Vagina (tissue), 2 donors: ENCODE measurements around the gene VLDLR. TPM values are rescaled to one million over a fixed set of nuclear protein-coding genes. Genes with fewer than 3 reads are reported as not detected.

Source experiments
- DNase-seq, 2 donors: peaks; one replicate each; pipeline ENCODE4 v3.0.0-alpha.2; 2017; ENCODE audit errors: extremely low spot score in 2 of 2
- H3K27ac ChIP-seq: fragments of 200-600 bp; sonication (generic); one replicate; pipeline ENCODE4 v1.5.1; 2019
- H3K27me3 ChIP-seq: fragments of 200-600 bp; sonication (generic); one replicate; pipeline ENCODE4 v1.5.1; 2019
- H3K36me3 ChIP-seq, 2 donors: fragments of 200-600 bp; sonication (generic); one replicate each; pipeline ENCODE4 v1.5.1; 2017 to 2019
- H3K4me1 ChIP-seq: fragments of 200-600 bp; sonication (generic); one replicate; pipeline ENCODE4 v1.5.1; 2019
- H3K4me3 ChIP-seq, 2 donors: fragments of 200-600 bp; sonication (generic); 1 replicate in 1 of 2; 2 replicates in 1 of 2; pipeline ENCODE4 v1.5.1; 2016 to 2019
- H3K9me3 ChIP-seq: fragments of 200-600 bp; sonication (generic); one replicate; pipeline ENCODE4 v1.5.1; 2019
- POLR2A ChIP-seq, 2 donors: fragments of 450-650 bp; IDR thresholded peaks; one replicate each; pipeline ENCODE4 v1.6.1; 2017; ENCODE audit warnings: antibody characterized with exemption in 2 of 2, mild to moderate bottlenecking in 2 of 2, moderate library complexity in 2 of 2
- POLR2AphosphoS5 ChIP-seq, 2 donors: sonication (generic); formaldehyde crosslinking; IDR thresholded peaks; one replicate each; pipeline ENCODE4 v1.9.0; 2017; ENCODE audit warnings: antibody characterized with exemption in 2 of 2, mild to moderate bottlenecking in 2 of 2, low read depth in 1 of 2; ENCODE audit not compliant: insufficient read depth in 1 of 2
- intact Hi-C: fragments of 100-400 bp; cut with DNase I; formaldehyde crosslinking; loops from one replicate; pipeline ENCODE4 v1.15.1; 2023
- total RNA-seq: library from RNA; depleted of rRNA; stranded (reverse); fragments of >200 nt; gene quantifications from one replicate; pipeline ENCODE4 v1.2.3, GENCODE V29; 2016
- TF ChIP-seq, protein P1 (sequence below), 3 experiments: fragments of 450-650 bp in 2 of 3; fragments of 200-600 bp in 1 of 3; sonication (generic) in 1 of 3; IDR thresholded peaks; one replicate each; pipeline ENCODE4 v1.5.1; 2017 to 2019; ENCODE audit warnings: antibody characterized with exemption in 3 of 3, mild to moderate bottlenecking in 2 of 3, moderate library complexity in 2 of 3

Gene VLDLR
- total RNA-seq, 1 donor from 2014 or later, result 4.7 TPM

DNA sequence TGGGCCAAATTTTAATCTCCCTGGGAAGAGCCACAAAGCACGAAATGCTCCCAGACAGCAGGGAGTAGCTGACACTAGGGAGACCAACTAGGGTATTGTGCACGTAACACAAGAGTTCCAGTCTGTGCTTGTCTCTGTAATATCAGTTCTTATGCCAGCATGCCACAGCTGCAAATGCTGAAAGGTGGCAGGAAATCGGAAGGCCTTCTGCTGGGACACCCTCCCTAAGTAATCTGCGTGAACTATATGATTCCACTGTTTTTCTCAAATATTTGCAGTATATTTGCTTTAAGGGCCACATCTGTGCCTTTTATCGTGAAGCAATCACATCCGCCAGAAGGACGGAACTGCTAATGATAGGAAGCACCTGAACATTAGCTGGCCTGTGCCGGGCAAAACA, 12.6 kb downstream of the VLDLR start:
- TF ChIP-seq, protein P1, sequence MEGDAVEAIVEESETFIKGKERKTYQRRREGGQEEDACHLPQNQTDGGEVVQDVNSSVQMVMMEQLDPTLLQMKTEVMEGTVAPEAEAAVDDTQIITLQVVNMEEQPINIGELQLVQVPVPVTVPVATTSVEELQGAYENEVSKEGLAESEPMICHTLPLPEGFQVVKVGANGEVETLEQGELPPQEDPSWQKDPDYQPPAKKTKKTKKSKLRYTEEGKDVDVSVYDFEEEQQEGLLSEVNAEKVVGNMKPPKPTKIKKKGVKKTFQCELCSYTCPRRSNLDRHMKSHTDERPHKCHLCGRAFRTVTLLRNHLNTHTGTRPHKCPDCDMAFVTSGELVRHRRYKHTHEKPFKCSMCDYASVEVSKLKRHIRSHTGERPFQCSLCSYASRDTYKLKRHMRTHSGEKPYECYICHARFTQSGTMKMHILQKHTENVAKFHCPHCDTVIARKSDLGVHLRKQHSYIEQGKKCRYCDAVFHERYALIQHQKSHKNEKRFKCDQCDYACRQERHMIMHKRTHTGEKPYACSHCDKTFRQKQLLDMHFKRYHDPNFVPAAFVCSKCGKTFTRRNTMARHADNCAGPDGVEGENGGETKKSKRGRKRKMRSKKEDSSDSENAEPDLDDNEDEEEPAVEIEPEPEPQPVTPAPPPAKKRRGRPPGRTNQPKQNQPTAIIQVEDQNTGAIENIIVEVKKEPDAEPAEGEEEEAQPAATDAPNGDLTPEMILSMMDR (IDR thresholded peaks at IDR 0.05), result no peak
- TF ChIP-seq POLR2A (IDR thresholded peaks at IDR 0.05) (no peak), POLR2AphosphoS5 (IDR thresholded peaks at IDR 0.05; ENCODE audit: insufficient read depth in 1 of 2, low read depth in 1 of 2) (no peak)
- peaks cover 8% of the 10 kb centered on the region for H3K4me1 ChIP-seq
- intact Hi-C loops, result no loop called here
- H3K36me3 ChIP-seq, result no peaks in the 10 kb centered on the region
- H3K27me3 ChIP-seq, result no peaks in the 10 kb centered on the region
- no peak overlapping the region for H3K4me3 ChIP-seq
- H3K27ac ChIP-seq, result no peak overlapping the region
- no peaks in the 10 kb centered on the region for H3K9me3 ChIP-seq
- DNase-seq, result no peak

DNA sequence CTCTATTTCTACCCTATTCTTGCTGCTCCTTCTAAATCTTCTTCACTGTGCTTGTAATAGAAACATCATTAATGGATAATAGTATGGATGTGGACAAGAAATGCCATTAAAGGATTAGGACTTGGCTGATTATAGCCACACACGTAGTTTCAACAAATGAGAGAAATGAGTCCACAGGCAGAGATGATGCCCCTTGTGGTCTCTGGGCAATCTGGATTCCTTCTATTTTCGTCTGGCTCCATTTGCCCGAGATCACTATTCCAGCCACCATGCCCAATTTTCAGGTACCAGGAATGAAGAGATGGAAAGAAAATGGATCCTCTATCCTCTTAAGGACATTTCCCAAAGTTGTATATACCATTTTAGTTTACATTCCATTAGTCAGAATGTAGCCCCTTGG, 13.2 kb downstream of the VLDLR start:
- Histone ChIP-seq H3K36me3 (no peaks in the 10 kb centered on the region), H3K27ac (no peak overlapping the region), H3K4me1 (peaks cover 8% of the 10 kb centered on the region), H3K9me3 (no peaks in the 10 kb centered on the region), H3K4me3 (no peak overlapping the region), H3K27me3 (no peaks in the 10 kb centered on the region)
- DNase-seq, result no peak
- intact Hi-C loops, result no loop called here
- TF ChIP-seq, protein P1 (IDR thresholded peaks at IDR 0.05), result no peak
- TF ChIP-seq POLR2AphosphoS5 (IDR thresholded peaks at IDR 0.05; ENCODE audit: insufficient read depth in 1 of 2, low read depth in 1 of 2) (no peak), POLR2A (IDR thresholded peaks at IDR 0.05) (no peak)

DNA sequence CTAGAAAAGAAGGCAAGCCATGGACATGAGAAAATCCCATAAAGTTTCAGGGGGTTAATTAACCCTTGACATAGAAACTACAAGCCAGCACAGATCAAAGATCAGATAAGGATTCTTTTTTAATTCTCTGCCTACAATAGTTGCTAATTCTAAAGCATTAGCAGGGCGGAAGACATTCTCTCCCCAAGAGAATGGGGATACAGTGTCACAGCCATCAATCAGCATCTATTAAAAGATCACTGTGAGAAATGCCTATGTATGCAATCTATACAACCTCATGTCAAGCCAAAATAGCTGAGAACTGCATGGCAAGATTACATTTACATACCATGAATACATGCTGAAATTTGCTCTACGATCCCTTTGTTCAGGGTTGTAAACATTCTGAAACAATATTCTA, 14.3 kb downstream of the VLDLR start:
- no peak for DNase-seq
- H3K9me3 ChIP-seq, result no peaks in the 10 kb centered on the region
- TF ChIP-seq, protein P1 (IDR thresholded peaks at IDR 0.05), result no peak
- TF ChIP-seq POLR2AphosphoS5 (IDR thresholded peaks at IDR 0.05; ENCODE audit: insufficient read depth in 1 of 2, low read depth in 1 of 2) (no peak), POLR2A (IDR thresholded peaks at IDR 0.05) (no peak)
- H3K27me3 ChIP-seq, result no peaks in the 10 kb centered on the region
- H3K4me3 ChIP-seq, result no peak overlapping the region
- no peaks in the 10 kb centered on the region for H3K36me3 ChIP-seq
- intact Hi-C loops, result no loop called here
- no peak overlapping the region for H3K27ac ChIP-seq
- peaks cover 8% of the 10 kb centered on the region for H3K4me1 ChIP-seq

DNA sequence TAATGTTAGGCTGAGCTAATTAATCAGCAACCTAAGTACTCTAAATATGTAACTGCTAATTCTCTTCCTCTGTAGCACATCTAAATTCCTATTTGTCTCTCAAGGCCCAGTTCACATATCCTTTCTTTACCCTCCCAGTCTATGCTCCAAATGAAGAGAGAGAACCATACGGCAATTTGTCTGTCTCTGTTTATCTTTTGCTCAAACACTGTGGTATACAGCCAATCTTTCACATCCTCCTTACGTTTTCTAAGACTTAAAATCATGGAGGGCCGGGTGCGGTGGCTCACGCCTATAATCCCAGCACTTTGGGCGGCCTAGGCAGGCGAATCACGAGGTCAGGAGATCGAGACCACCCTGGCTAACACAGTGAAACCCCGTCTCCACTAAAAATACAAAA, 15.8 kb downstream of the VLDLR start:
- Histone ChIP-seq H3K4me1 (peaks cover 8% of the 10 kb centered on the region), H3K27me3 (no peaks in the 10 kb centered on the region), H3K9me3 (no peaks in the 10 kb centered on the region), H3K27ac (no peak overlapping the region), H3K4me3 (no peak overlapping the region), H3K36me3 (no peaks in the 10 kb centered on the region)
- TF ChIP-seq POLR2A (IDR thresholded peaks at IDR 0.05) (no peak), POLR2AphosphoS5 (IDR thresholded peaks at IDR 0.05; ENCODE audit: insufficient read depth in 1 of 2, low read depth in 1 of 2) (no peak)
- TF ChIP-seq, protein P1 (IDR thresholded peaks at IDR 0.05), result no peak
- DNase-seq, result no peak
- intact Hi-C loops, result no loop called here

DNA sequence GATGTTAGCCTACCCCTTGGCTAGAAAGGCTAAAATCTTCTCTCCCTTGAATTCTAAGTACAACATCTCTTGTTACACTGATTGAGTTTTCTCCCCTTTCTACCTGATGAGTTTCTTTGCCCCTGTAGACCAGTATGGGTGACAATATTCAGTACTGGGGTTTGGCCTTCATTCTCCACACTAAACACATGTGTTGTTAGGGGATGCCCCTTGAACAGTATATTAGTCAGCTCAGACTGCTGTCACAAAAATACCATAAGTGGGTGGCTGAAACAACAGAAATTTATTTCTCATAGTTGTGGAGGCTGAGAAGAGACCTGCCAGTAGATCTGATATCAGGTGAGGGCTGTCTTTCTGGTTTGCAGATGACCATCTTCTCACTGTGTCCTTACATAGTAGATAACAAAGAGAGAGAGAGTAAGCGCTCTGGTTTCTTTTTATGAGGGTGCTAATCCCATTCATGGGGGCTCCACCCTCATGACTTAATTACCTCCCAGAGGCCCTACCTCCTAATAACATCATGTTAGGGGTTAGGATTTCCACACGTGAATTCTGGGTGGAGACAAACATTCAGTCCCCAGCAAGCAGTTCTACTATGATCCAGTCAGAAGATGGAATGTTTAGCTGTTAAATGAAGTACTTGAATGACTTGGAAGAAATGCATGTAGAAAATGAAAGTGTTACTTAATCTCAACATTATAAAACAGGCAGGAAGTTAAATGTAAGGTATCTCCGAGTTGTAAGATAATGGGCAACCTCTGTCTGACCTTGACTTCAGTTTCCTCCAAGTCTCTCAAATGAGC, 17.5 kb downstream of the VLDLR start:
- intact Hi-C loops, result no loop called here
- Histone ChIP-seq H3K4me1 (peaks cover 3% of the 10 kb centered on the region), H3K36me3 (peaks cover 0 to 6% of the 10 kb centered on the region in 2 donors), H3K27ac (no peak overlapping the region), H3K27me3 (no peaks in the 10 kb centered on the region), H3K9me3 (no peaks in the 10 kb centered on the region), H3K4me3 (no peak overlapping the region)
- TF ChIP-seq POLR2AphosphoS5 (IDR thresholded peaks at IDR 0.05; ENCODE audit: insufficient read depth in 1 of 2, low read depth in 1 of 2), result no peak
- TF ChIP-seq, protein P1 (IDR thresholded peaks at IDR 0.05), result no peak
- TF ChIP-seq POLR2A (IDR thresholded peaks at IDR 0.05), result no peak
- DNase-seq, result no peak
